Metanephros (tissue), 1 donor: ENCODE results near the gene PCDHGB4. TPM values are rescaled to one million over a fixed set of nuclear protein-coding genes. Genes with fewer than 3 reads are reported as not detected.

Experiments used
- total RNA-seq: library from RNA; depleted of rRNA; stranded (reverse); fragments of >200 nt; gene quantifications from one replicate; pipeline ENCODE4 v1.2.3, GENCODE V29; 2014

PCDHGB4 gene
- total RNA-seq, 1 donor from 2014 or later, result 14.1 TPM

DNA sequence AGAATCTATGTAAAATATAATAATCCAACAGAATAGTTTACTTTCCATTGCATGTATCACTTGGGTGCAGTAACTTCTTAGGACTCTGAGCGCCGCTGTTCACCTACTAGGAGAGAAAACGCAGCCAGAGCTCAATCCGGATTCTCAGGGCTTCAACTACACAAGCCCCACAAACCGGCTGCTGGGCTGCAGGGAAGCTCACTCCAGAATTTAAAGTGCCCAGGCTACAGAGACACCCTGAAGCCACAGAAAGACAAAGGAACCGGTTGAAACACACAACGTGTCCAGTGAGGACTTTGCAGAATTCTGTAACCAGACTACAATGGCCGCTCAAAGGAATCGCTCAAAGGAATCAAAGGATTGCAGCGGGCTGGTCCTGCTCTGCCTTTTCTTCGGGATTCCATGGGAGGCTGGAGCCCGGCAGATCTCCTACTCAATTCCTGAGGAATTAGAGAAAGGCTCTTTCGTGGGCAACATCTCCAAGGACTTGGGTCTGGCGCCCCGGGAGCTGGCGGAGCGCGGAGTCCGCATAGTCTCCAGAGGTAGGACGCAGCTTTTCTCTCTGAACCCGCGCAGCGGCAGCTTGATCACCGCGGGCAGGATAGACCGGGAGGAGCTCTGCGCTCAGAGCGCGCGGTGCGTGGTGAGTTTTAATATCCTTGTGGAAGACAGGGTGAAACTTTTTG, 25.5 kb downstream of the PCDHGB4 start, which contains the start of gene PCDHGA10:
TSS of gene PCDHGA10 (plus strand) at position 134 of the 686 bp plus-strand sequence. CDS start at position 323, 189 bp downstream.

DNA sequence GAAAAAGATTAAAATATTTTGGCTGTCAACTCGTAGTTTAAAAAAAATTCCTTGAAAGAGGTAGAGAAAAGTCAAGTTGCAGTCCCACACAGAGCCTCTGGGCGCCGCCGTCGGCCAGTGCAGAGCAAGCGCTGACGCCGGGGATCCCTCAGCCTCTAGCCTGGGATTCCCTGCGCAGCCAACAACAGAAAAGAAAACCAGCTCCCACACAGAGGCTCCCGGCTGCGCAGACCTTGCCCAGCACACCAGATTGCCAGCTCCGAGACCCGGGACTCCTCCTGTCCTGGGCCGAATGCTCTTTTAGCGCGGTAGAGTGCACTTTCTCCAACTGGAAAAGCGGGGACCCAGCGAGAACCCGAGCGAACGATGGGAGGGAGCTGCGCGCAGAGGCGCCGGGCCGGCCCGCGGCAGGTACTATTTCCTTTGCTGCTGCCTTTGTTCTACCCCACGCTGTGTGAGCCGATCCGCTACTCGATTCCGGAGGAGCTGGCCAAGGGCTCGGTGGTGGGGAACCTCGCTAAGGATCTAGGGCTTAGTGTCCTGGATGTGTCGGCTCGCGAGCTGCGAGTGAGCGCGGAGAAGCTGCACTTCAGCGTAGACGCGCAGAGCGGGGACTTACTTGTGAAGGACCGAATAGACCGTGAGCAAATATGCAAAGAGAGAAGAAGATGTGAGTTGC, 30.1 kb downstream of the PCDHGB4 start, which contains the start of gene PCDHGB7:
TSS of gene PCDHGB7 (plus strand) at position 184 of the 679 bp plus-strand sequence. CDS start at position 367, 183 bp downstream.

DNA sequence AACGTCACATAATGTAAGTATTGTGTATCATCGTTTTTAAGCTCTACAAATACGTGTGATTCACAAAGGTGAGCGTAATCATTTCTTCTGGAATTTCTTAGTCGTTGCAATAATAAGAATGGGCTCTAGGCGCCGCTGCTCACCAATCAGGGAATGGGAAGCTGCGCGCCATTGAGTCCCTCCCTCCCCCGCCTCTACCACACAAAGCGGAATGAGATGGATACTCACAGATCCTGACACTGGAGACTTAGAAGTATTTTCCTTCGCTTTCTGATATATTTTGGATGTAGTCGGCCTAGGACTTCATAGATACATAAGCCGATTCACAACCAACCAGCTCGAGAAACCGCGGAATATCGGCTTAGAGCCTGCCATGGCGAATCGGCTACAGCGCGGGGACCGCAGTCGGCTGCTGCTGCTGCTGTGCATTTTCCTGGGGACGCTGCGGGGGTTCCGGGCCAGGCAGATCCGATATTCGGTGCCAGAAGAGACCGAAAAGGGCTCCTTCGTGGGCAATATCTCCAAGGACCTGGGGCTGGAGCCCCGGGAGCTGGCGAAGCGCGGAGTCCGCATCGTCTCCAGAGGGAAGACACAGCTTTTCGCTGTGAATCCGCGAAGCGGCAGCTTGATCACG, 33.5 kb downstream of the PCDHGB4 start, which contains the start of gene PCDHGA11:
TSS of gene PCDHGA11 (plus strand) at position 197 of the 634 bp plus-strand sequence. CDS start at position 374, 177 bp downstream.

DNA sequence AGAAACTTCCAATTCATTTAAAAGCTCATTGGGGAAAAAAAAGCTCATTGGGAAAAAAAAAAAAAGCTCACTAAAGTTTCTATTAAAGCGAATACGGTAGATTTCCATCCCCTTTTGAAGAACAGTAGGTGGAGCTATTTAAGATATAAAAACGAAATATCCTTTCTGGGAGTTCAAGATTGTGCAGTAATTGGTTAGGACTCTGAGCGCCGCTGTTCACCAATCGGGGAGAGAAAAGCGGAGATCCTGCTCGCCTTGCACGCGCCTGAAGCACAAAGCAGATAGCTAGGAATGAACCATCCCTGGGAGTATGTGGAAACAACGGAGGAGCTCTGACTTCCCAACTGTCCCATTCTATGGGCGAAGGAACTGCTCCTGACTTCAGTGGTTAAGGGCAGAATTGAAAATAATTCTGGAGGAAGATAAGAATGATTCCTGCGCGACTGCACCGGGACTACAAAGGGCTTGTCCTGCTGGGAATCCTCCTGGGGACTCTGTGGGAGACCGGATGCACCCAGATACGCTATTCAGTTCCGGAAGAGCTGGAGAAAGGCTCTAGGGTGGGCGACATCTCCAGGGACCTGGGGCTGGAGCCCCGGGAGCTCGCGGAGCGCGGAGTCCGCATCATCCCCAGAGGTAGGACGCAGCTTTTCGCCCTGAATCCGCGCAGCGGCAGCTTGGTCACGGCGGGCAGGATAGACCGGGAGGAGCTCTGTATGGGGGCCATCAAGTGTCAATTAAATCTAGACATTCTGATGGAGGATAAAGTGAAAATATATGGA, 43.0 kb downstream of the PCDHGB4 start, which contains the start of gene PCDHGA12:
TSS of gene PCDHGA12 (plus strand) at position 176 of the 782 bp plus-strand sequence. CDS start at position 429, 253 bp downstream.

Other genes starting within 250 kb of the PCDHGB4 start
- gene PCDHB6, start 237.6 kb upstream of the PCDHGB4 start, total RNA-seq, result 2.2 TPM
- gene PCDHB7, start 215.1 kb upstream of the PCDHGB4 start, total RNA-seq, result 4.4 TPM
- gene PCDHB8, start 209.9 kb upstream of the PCDHGB4 start, total RNA-seq, result 2.6 TPM
- 7.8 TPM for gene PCDHB16, start 205.3 kb upstream of the PCDHGB4 start, total RNA-seq
- 3.3 TPM for gene PCDHB9, start 200.5 kb upstream of the PCDHGB4 start, total RNA-seq
- 6.2 TPM for gene PCDHB10, start 195.3 kb upstream of the PCDHGB4 start, total RNA-seq
- 8.5 TPM for gene PCDHB11, start 188.1 kb upstream of the PCDHGB4 start, total RNA-seq
- gene PCDHB12, start 179.0 kb upstream of the PCDHGB4 start, total RNA-seq, result 9.3 TPM
- gene PCDHB13, start 173.8 kb upstream of the PCDHGB4 start, total RNA-seq, result 7.9 TPM
- 8.6 TPM for gene PCDHB14, start 164.4 kb upstream of the PCDHGB4 start, total RNA-seq
- gene PCDHB15, start 142.3 kb upstream of the PCDHGB4 start, total RNA-seq, result 11.0 TPM
- 0.35 TPM for gene SLC25A2, start 83.6 kb upstream of the PCDHGB4 start, total RNA-seq
- 76.2 TPM for gene TAF7, start 66.9 kb upstream of the PCDHGB4 start, total RNA-seq
- gene PCDHGA1, start 57.2 kb upstream of the PCDHGB4 start, total RNA-seq, result 1.1 TPM
- 10.2 TPM for gene PCDHGA2, start 48.9 kb upstream of the PCDHGB4 start, total RNA-seq
- gene PCDHGA3, start 43.9 kb upstream of the PCDHGB4 start, total RNA-seq, result 4.8 TPM
- 6.0 TPM for gene PCDHGB1, start 37.6 kb upstream of the PCDHGB4 start, total RNA-seq
- gene PCDHGA4, start 32.7 kb upstream of the PCDHGB4 start, total RNA-seq, result 6.4 TPM
- gene PCDHGB2, start 27.7 kb upstream of the PCDHGB4 start, total RNA-seq, result 8.8 TPM
- gene PCDHGA5, start 23.5 kb upstream of the PCDHGB4 start, total RNA-seq, result 8.7 TPM
- 7.1 TPM for gene PCDHGB3, start 17.5 kb upstream of the PCDHGB4 start, total RNA-seq
- gene PCDHGA6, start 13.8 kb upstream of the PCDHGB4 start, total RNA-seq, result 10.3 TPM
- 8.0 TPM for gene PCDHGA7, start 5.0 kb upstream of the PCDHGB4 start, total RNA-seq
- gene PCDHGA8, start 4.9 kb downstream of the PCDHGB4 start, total RNA-seq, result 6.2 TPM
- gene PCDHGB5, start 10.2 kb downstream of the PCDHGB4 start, total RNA-seq, result 14.1 TPM
- gene PCDHGA9, start 15.1 kb downstream of the PCDHGB4 start, total RNA-seq, result 9.8 TPM
- gene PCDHGB6, start 20.3 kb downstream of the PCDHGB4 start, total RNA-seq, result 12.3 TPM
- gene PCDHGA10, start 25.3 kb downstream of the PCDHGB4 start, total RNA-seq, result 9.1 TPM
- gene PCDHGB7, start 30.0 kb downstream of the PCDHGB4 start, total RNA-seq, result 15.8 TPM
- gene PCDHGA11, start 33.4 kb downstream of the PCDHGB4 start, total RNA-seq, result 10.0 TPM
- gene PCDHGA12, start 42.8 kb downstream of the PCDHGB4 start, total RNA-seq, result 10.0 TPM
- 71.1 TPM for gene PCDHGC3, start 88.3 kb downstream of the PCDHGB4 start, total RNA-seq
- gene PCDHGC4, start 97.3 kb downstream of the PCDHGB4 start, total RNA-seq, result 9.6 TPM
- gene PCDHGC5, start 101.4 kb downstream of the PCDHGB4 start, total RNA-seq, result 4.8 TPM
- 37.0 TPM for gene DIAPH1, start 231.3 kb downstream of the PCDHGB4 start, total RNA-seq
- 57.7 TPM for gene HDAC3, start 249.2 kb downstream of the PCDHGB4 start, total RNA-seq
- gene RELL2, start 249.3 kb downstream of the PCDHGB4 start, total RNA-seq, result 1.2 TPM